AG08395 (cell line): ENCODE data around the gene RPL15.

ENCODE experiments used
- DNase-seq: peaks from one replicate; pipeline ENCODE4 v3.0.0; 2012; ENCODE audit warnings: mixed read lengths, low spot score

RPL15 gene

GRCh38 chr3:23932571-23932970 is 15.6 kb downstream of the RPL15 start:
- no peak for DNase-seq

- no peak for DNase-seq
Measured at GRCh38 chr3:23934253-23934652, 17.3 kb downstream of the RPL15 start.

GRCh38 chr3:23937296-23937695 is 20.4 kb downstream of the RPL15 start:
- DNase-seq = no peak

- no peak for DNase-seq
Measured at GRCh38 chr3:23938688-23939087, 21.8 kb downstream of the RPL15 start.

- DNase-seq = no peak
Measured at GRCh38 chr3:23940775-23941174, 23.8 kb downstream of the RPL15 start.

GRCh38 chr3:23941440-23941839 is 24.5 kb downstream of the RPL15 start:
- no peak for DNase-seq

GRCh38 chr3:23942546-23942945 is 25.6 kb downstream of the RPL15 start:
- no peak for DNase-seq

GRCh38 chr3:23944007-23944783 is 27.3 kb downstream of the RPL15 start:
- DNase-seq = no peak

GRCh38 chr3:23944861-23945662 is 28.1 kb downstream of the RPL15 start, which contains the start of gene NR1D2:
TSS of gene NR1D2 (plus strand) at chr3:23945286. CDS start at chr3:23945579, 293 bp downstream.
- peak; percentile 86 for DNase-seq

- DNase-seq = no peak
Measured at GRCh38 chr3:23945663-23945912, 28.7 kb downstream of the RPL15 start.

GRCh38 chr3:23945913-23946687 is 29.2 kb downstream of the RPL15 start:
- peak; percentile 98 for DNase-seq

- no peak for DNase-seq
Measured at GRCh38 chr3:23948761-23949160, 31.8 kb downstream of the RPL15 start.

GRCh38 chr3:23949784-23950183 is 32.9 kb downstream of the RPL15 start:
- no peak for DNase-seq

GRCh38 chr3:23950293-23950692 is 33.4 kb downstream of the RPL15 start:
- DNase-seq = no peak

- no peak for DNase-seq
Measured at GRCh38 chr3:23952646-23953045, 35.7 kb downstream of the RPL15 start.

GRCh38 chr3:23953523-23953922 is 36.6 kb downstream of the RPL15 start:
- no peak for DNase-seq

- DNase-seq = no peak
Measured at GRCh38 chr3:23954144-23954543, 37.2 kb downstream of the RPL15 start.

- no peak for DNase-seq
Measured at GRCh38 chr3:23956701-23957100, 39.8 kb downstream of the RPL15 start.

- DNase-seq = peak; percentile 67
Measured at GRCh38 chr3:23959135-23959900, 42.4 kb downstream of the RPL15 start.

- no peak for DNase-seq
Measured at GRCh38 chr3:23960649-23961048, 43.7 kb downstream of the RPL15 start.

- no peak for DNase-seq
Measured at GRCh38 chr3:23961066-23961465, 44.1 kb downstream of the RPL15 start.

- DNase-seq = no peak
Measured at GRCh38 chr3:23961913-23962312, 45.0 kb downstream of the RPL15 start.
